NCI-H82 treated with DMSO at 0.1 percent for 48 hours (cell line): ENCODE results near the gene LINGO1.

Experiments
- DNase-seq: peaks from one replicate; lab custom pipeline; 2025; ENCODE audit not compliant: unreplicated experiment; lab: John Stamatoyannopoulos, UW

The LINGO1 gene

DNA sequence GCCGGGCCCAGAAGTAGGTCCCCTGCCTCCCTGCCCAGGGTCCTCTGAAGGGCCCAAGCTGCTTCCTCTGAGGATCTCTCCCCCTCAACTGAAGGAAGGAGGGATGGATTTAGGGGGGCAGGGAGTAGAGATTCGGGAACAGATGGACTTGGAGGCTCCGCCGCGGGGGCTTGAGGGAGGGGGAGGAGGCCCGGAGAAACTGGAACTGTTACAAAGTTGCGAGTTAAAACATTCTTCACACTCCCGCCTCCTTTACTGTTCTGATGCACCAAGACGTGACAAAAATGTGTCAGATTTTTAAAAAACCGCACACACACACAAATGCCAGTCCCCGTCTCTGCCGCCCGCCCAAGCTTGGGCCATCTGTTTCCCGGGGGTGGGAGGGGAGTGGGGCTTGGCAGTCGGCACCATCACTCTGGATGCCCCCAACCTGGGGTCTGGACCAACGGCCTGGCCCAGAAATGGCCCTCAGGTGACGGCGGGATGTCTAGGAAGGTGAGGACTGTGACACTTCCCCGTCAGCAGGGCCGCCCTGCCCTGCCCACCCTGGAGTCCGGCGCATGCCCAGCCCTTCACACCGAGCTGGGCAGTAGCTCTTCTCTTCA, 25.0 kb upstream of the LINGO1 start:
- DNase-seq, result no peak

DNA sequence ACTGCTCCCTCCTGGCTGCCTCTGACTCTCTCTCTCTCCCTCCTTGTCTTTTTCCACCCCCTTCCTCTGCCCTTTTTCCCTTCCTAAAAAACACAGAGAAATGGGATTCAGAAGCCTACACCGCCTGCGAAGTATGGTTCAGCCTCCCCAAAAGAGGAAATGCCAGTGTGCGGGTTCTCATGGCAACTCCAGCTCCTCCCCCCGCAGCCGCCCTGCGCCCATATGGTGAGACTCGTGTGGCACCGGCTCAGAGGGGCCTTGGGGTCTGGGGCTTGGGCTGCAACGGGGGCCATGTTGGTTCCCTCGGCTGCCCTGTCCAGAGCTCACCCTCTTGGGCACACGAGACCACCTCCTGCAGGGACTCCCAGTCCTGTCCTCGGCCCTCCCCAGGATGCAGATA, 23.6 kb upstream of the LINGO1 start:
- DNase-seq, result no peak

DNA sequence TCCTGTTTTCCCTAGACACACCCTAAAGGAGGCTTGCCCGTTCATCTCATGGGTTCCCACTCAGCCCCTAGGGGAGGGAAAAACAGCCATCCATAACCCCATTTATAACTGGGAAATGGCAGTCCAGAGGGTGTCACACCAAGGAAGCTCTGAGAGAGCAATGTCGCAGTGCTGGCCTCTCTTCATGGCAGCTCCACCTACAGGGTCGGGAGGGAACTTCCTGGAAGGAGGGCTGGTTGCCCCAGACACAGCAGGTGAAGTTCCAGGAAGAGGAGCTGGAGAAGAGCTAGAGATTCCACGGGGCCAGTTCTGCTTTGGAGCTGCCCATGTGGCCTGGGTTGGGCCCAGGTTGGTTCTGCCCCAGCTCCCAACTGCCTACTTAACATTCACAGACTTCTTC, 22.3 kb upstream of the LINGO1 start:
- DNase-seq, result peak; percentile 23

DNA sequence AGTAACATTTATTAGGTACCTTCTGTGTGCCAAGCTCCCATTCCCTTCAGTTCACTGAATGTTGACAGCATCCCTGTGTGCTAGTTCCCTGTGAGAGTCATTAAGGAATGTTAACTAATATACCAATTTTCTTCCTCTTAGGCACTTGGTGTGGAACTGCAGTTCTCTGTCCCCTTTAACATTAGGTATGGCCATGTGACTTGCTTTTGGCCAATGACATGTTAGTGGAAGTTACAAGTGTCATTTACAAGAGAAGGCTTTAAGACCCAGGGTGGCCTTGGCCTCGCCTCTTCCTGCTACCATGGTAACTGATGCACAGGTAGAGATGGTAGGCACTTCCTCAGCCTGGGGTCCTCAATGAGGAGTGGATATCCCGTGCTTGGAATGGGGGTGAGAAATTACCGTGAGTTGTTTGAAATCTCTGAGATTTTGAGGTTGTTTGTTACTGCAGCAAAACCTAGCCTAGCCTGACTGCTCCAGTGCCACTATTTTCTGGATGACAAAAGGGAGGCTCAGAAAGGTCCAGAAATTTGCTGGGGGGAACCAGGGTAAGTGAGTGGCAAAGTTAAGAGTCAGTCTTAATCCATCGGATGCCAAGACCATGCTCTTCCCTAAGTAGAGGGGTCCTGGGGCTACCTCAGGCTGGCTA, 21.2 kb upstream of the LINGO1 start:
- no peak for DNase-seq

DNA sequence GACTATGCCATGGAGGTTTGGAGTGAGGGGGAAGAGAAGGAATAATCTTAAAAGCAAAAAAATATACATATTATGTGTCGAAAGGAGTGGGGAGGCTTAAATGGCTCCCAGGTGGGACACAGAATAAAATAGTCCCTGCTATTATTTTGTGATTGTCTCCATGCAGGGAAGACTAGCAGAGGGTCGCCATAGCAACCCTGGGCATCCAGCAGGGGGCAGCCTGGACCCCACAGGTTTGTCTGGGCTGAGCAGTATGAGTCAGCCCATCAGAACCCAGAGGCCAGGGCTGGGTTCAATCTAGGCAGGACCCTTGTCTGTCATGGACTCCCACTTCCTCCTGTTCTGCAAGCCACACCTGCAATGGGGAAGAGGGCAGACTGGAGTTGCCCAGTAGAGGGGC, 17.6 kb upstream of the LINGO1 start:
- no peak for DNase-seq

DNA sequence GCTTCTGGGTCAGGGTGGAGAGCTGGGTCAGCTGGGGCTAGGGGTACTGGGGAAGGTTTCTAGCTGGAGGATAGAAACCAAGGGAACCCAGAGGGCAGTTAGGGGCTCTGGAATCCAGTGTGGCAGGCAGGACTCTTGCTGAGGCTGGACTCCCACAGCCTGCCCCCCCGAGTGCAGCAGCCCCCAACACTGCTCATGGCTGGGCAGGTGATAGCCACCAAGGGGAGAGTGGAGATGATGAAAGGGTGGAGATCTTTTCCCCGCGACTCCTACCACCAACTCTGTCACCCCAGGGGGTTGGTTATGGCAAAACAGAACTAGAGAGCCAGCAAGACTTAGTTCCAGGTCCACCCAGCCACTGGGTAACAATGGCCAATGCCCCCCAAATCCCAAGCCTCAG, 16.9 kb upstream of the LINGO1 start:
- DNase-seq, result no peak

DNA sequence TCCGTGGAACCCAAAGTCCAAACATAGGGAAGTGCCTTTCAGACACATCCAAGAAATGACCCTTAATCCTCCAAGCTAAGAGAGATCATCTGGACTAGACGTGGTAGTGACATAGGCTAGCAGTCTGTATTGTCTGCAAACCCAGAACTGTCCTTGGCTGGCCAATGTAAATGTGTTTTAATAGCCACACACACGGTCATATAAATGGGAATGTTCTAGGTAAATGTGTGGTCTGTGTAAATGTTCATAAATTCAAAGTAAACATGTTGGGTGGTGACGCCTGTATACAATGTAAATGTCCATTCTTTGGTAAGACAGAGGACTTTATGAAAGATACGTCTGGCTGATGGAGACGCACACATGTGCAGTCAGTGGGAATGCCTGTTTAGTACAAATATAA, 16.3 kb upstream of the LINGO1 start:
- DNase-seq, result no peak

DNA sequence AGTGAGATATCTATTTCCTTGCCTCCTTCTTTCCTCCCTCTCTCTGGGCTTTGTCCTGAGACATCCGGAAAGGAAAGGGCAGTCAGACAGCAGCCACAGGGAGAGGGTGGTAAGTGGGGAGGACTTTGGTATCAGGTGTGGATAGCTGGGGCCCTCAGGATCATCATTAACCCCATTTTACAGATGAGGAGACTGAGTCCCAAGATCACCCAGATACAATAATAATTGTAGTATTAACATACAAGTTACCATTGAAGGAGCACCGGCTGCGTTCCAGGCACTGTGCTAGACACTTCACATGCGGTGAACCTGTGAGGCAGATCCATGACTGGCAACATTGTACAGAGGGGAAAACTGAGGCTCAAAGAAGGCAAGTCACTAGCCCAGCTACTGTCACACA, 15.2 kb upstream of the LINGO1 start:
- no peak for DNase-seq

DNA sequence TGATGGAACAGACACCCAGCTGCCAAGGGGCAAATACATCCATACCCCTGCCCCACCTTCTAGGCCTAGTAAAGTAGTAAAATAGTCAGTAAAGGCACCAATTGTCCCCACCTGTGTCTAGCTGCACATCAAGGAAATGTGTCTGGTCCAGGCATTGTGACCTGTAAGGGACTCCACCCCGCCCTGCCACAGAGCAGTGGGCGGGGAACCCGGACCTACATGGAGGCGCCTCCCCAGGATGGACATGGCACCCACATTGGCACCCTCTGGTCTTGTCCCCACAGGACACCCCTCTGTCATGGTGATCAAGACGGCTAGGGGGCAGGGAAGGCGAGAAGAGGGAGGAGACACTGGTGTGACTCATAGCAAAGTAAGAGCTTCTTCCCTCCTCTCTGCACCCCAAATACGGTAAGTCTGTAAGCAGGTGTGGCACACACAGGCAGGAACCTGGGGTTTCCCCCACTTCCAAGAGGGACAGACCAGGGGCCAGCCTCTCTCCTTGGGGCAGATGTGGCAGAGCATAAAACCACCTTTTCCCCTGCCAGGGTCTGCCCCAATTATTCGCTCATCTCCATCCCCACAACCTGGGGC, 13.5 kb upstream of the LINGO1 start:
- no peak for DNase-seq

DNA sequence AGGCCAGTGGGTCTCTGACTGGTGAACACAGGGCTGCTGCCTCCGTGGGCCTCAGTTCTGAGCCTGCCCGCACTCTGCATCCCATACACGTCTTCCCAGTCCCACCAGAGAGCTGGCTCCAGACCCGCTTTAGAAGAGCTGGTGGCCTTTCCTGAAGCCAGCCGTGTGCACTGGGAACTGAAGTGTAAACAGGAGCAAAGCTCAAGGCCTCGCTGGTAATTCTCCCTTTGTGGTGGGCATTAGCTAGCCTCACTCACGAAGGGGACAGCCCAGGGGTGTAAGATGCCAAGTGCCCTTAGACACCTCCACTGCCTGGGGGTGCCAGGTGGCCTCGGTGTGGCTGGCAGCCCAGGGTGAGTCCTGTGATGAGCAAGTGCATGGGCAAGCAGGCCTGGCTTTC, 12.9 kb upstream of the LINGO1 start:
- no peak for DNase-seq

DNA sequence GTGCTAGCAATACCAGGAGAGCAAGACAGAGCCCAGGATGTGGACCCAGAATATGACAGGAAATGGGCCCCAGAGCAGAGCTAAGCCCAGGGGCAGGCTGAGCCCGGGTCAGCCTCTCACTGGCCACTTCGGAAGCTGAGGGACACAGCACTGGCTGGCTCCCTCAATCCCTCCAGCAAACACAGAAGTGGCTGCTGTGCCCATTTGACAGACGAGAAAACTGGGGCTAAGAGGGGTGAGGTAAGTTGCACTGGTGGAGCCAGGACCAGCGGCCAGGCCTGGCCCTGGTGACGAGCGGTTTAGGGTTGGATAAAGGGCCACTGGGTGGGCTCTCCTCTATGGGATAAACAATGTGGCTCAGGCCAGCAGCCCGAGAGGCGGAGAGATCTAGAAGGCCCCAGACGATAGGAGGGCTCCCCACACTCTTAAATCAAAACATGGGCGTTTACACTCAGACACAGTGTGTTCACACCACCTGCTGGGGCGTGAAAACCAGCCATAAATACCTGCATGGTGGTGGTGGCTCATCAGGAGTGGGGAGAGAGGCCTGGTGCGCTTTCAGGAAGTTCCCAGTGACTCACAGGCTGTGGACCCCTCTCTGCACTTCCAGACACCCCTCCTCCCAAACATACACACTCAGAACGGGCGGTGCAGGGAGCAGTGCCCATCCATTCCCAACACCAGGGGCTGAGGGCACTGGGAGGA, 12.0 kb upstream of the LINGO1 start:
- DNase-seq, result no peak

DNA sequence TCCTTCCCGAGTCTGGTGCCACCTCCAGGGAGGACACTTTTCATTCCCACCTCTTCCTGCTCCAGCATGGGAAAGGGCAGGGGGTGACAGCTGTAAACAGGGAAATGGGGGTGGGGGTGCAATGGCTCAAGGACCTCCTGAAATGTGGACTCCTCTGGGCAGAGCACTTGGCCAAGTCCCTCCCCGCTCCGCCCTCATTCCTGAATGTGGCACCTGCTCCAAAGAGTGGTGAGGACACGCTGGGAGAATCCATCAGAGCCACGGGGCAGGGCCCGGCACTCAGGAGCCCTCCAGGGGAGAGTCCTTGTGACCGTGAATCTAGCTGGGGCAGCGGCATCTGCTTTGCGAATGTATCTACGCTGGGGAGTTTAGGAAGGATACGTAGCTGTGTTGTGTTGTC, 11.1 kb upstream of the LINGO1 start:
- DNase-seq, result no peak

DNA sequence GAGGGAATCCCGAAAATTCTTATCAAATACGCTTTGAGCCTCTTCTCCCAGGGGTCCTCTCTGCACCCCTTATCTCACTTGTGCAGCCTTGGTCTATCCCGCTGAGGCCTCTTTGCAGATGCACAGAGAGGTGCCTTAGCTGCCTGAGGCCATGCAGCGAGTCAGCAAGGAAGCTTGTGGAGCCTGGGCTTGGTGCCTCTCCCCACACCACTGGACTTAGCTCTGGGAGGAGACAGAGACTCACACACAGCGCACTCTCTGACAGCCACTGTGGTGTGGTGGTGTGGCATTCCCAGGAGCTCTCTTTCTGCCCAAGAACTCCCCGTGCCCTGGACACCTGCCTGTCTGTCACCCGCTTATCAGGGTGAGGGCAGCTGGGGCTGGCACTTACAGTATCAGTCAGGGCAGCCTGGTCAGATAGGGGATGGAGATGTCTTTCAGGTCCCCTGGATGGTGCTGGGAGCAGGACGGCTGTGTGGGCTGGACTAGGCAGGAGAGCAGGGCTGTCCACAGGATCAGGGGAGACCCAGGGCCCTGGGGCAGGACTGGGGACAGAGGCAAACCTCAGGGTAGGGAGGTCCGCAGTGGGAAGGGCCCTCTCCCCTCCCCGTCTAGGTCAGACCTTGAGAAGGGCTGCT, 10.2 kb upstream of the LINGO1 start:
- DNase-seq, result no peak

DNA sequence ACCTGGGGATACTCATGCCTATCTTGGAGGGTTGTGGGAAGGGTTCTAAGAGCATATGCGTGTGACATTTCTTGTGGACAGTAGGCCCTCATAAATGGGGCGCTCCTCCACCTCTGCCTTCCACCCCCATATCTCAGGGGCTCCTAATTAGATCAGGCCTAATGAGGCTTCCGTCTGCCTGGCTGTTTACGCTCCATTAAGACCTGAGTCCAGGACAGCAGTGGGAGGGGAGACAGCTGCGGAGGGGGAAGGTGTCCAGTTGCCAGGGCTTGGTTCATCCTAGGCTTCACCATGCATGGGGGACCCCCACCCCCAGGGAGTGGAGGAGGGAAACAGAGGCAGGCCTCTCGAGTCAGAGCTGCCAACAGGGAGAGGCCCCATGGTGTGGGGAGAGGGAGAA, 9.3 kb upstream of the LINGO1 start:
- no peak for DNase-seq

DNA sequence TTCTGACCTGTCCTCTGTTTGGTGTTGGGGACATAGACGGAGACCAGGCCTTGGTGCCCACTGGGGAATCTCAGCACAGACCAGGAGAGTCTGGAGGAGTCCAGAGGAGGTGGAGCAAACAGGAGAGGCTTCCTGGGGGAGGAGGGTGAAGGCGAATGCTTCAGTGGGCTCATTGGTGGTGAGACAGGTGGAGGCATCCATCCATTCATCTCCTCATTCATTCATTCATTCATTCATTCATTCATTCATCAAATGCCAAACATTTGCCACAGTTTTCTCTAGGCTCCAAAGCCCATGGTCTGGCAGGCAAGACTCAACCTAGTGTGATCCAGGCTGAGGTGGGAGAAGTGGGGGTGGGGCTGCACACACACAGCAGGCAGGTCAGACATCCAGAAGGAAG, 7.9 kb upstream of the LINGO1 start:
- DNase-seq, result no peak

DNA sequence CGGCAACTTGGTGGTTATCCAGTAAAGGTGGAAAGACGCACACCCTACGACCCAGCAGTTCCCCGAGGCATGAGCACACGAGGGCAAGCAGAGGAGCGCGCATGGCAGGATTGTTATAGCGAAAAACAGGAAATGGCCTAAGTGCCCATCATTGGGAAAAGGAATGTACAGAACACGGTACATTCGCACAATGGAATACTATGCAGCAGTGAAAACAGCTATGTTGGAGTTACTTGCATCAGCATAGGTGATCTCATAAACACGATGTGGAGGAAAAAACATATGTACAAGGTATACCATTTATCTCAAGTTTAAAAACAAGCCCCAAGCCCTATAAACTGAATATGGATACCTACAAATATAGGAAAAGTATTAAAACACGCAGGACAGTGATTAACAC, 6.7 kb upstream of the LINGO1 start:
- no peak for DNase-seq

DNA sequence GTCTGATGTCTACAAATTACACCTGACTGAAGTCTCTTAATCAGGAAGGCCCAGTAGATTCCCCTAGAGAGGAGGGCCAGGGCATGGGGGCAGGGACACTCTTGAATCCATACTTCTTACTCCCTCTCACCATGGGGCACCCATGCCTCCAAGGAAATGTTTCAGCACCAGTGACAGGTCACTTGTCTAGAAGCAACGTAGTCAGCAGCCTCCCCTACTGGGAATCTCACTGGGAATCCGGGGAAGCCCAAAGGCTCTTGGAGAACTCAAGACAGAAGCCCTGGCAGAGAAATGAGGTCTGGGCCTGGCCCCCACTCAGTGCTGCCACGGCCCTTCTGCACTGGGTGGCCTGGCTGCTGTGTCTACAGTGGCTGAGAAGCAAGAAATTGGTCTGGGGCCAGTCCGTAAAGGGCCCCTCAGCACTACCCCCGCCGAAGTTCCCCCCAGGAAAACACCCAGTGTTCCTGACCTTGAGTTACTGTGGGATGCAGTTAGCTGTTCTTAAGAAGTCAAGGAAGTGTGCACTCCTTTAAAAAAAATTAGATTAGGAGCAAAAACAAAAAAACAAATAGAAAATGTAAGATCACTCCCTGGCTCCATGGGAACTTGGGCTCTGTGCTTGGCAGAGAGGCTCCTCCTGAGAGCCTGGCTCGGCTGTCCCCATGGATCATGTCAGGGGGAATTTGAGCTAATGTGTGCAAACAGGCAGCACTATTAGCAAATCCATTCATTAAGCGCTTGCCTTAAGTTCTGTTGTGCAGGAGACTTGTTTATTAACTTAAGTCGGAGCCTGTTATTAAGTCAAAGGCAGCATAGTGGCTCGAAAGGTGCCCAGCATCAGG, 5.4 kb upstream of the LINGO1 start:
- no peak for DNase-seq

DNA sequence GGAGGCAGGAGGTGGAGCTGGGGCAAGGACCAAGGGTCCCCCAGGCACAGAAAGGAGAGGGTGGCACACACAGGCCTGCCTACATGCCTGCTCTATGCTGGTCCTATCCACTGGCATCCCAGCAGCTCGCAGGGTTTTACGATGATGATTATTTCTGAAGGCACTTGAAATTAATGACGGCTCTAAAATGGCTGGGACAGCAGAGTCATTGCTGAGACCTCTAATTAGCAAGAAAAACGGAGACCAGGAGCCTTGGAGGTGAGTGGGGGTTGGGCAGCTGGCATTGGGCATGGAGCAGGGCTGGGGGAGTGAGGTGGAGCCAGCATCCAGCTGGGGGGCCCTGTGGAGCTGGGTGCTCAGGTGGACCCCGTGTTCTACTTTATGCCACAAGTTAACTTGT, 3.5 kb upstream of the LINGO1 start:
- no peak for DNase-seq

DNA sequence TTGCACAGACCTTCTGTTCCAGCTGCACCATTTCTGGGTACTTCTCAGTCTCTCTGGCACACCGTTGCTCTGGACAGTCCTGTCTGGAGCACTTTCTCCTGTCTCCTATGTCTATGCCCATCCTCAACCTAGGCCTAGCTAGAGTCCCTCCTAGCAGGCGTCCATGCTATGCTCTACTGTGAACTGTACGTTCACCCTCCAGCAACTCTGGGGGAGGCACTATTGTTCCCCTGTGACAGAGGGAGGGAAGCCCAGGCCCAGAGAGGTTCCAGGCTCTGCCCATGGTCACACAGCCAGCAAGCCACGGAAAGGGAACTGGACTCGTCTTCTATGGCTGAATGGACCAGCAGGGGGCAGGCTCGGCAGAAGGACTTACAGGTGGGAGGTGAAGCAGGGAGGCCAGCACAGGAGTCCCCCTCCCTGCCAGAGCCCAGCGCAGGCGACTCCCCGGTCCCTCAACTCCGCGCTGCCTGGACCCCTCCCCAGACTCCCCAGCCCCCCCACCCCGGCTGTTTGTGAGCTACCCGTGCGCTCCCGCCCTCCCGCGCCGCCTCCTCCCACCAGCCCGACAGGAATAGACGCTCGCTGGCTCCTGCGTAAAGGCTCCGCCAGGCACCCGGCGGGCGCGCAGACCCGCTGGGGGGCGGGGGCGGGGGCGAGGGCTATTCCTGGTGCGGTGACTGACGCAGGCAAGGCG, 1.7 kb upstream of the LINGO1 start:
- peak; percentile 40 for DNase-seq

DNA sequence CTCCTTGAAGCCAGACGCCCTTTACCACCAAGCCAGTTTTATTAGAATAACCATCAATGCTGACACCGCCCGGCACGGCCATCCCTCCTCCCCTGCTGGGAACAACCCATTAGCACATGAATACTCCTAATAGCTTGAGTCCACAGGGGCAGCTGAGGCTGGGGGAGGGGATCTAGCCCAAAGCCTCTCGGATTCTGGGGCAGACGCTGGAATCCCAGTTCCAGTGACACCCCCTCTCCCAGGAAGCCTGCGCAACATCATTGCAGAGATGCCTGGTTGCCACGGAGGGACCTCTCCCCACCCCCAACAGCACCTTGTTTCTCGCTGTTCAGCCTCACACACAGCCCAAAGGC, 1.2 kb upstream of the LINGO1 start:
- no peak for DNase-seq
